Endometrial microvascular endothelial cells (primary cell): ENCODE results near the gene ABL1. TPM values are rescaled to one million over a fixed set of nuclear protein-coding genes. Genes with fewer than 3 reads are reported as not detected.
"Not testable (repeated sequence)": the region's sequence is repeated elsewhere in the genome, so short reads cannot be mapped to it uniquely, and the experiment has no call there.

ENCODE experiments used
- in situ Hi-C: cut with HindIII; loops from 2 replicates; pipeline ENCODE4 v1.10.0; 2017; ENCODE audit warnings: low sequenced_read_pairs, low pct_unique_long_range_greater_than_20kb; ENCODE audit errors: inconsistent ontology term
- total RNA-seq: library from RNA; depleted of rRNA; stranded (reverse); fragments of >200 nt; gene quantifications from one replicate; pipeline ENCODE4 v1.2.3, GENCODE V29; 2015; ENCODE audit errors: inconsistent ontology term

ABL1 gene
- total RNA-seq, 1 donor from 2014 or later: 38.0 TPM

- in situ Hi-C loops: no loop called here
These were observed 73.9 kb downstream of the ABL1 start for GRCh38 chr9:130908878-130909355.

GRCh38 chr9:130910041-130910440, 75.0 kb downstream of the ABL1 start:
- in situ Hi-C loops: not testable (repeated sequence)

DNA sequence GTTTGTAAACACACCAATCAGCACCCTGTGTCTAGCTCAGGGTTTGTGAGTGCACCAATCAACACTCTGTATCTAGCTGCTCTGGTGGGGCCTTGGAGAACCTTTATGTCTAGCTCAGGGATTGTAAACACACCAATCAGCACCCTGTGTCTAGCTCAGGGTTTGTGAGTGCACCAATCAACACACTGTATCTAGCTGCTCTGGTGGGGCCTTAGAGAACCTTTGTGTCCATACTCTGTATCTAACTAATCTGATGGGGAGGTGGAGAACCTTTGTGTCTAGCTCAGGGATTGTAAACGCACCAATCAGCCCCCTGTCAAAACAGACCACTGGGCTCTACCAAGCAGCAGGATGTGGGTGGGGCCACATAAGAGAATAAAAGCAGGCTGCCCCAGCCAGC, 75.6 kb downstream of the ABL1 start:
- in situ Hi-C loops: not testable (repeated sequence)

- in situ Hi-C loops: no loop called here
These were observed 76.4 kb downstream of the ABL1 start for GRCh38 chr9:130911254-130912049.

DNA sequence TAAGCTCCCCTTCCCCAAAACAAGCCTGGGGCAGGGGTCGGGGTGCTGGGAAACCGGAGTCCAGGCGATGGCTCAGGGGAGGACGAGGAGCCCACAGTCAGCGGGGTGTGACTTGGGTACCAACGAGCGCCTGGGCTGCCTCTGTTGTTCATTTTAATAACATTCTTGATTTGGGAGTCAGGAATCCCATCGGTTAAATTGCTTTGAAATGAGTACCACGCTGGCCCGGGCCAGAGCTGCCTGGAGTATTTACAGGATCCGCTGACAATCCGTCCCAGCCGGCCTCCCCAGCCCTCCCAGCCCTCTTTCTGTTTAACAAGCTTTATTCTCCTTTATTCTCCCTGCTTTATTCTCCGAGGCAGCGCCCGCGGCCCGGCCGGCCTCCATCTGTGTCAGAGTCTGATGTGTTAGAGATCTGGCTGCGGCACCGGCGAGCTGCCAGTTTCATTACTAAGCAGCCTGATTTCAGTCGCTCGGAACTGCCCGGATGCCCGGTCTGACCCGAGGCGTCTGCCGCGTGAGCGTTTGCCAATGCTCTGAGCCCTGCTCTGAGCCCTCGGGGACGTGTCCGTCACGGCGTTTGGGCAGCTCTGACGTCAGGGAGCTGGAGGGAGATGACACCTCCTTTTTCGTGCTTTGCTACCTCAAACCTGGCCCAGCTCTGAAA, 78.0 kb downstream of the ABL1 start:
- in situ Hi-C loops: no loop called here

GRCh38 chr9:130913599-130914416, 78.8 kb downstream of the ABL1 start:
- in situ Hi-C loops: no loop called here

DNA sequence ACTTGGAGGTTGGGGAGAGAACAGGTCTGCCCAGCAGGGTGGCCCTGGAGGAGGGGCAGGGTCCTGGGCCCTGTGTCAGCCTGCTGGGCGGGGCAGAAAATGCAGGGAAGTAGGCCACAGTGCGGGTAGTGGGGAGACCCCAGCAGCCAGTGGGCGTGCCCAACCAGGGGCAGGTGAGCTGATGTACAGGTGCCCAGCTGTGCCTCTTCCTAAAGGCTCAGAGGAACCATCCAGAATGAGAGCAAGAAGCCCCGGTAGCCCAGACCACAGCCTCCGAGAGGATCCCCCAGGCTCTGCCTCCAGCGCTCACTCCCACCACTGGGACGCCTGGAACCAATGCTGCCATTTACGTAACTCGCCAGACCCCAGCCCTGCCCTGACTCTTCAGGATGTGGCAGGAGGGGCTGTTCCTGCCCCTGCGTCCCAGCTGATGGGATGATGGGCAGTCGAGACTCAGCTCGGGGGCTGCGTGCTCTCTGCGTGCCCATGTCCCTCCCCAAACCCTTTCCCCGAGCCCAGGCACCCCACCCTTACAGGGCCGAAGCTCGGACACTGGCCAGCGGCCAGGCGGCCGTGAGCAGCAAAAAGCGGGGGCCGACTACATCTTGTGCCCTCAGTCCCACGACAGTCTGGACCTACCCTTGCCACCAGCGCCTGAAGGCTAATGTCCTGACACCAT, 79.5 kb downstream of the ABL1 start:
- in situ Hi-C loops: no loop called here

- in situ Hi-C loops: no loop called here
These were observed 80.0 kb downstream of the ABL1 start for GRCh38 chr9:130915096-130915447.

GRCh38 chr9:130917168-130917960, 82.3 kb downstream of the ABL1 start:
- in situ Hi-C loops: no loop called here

- in situ Hi-C loops: no loop called here
These were observed 83.2 kb downstream of the ABL1 start for GRCh38 chr9:130918101-130918825.

DNA sequence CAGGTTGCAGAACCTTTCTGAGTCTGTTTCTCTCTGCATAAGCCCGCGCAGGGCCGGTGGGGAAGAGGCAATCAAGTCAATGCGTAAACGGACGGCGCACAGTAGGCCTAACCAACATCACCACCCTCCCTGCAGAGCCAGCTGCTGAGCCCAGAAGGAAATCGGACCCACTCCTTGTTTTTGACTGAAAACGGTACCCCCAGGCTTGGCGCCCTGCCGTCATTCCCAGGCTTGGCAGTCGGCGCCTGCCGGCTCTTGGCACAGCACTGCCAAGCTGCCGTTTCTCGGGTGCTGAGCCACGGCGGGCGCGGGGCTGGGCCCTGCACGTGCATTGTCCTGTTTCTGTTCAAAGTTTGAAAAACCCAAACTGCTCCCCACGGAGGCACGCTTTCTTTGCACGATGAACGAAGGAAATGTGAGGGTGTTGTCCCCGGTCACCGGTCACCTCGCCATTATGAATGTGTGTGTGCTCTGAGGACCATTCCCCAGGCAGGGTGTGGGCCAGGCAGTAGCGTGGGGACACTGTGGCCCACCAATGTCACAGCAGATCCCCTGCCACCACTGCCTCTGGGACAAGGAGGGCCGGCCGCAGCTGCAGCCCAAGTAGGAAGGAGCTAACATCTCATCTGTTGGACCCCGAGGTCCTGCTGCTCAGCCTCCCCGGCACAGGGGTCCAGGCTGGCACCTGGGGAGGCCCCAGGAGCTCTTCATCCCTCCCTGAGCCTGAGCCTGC, 83.9 kb downstream of the ABL1 start:
- in situ Hi-C loops: no loop called here

DNA sequence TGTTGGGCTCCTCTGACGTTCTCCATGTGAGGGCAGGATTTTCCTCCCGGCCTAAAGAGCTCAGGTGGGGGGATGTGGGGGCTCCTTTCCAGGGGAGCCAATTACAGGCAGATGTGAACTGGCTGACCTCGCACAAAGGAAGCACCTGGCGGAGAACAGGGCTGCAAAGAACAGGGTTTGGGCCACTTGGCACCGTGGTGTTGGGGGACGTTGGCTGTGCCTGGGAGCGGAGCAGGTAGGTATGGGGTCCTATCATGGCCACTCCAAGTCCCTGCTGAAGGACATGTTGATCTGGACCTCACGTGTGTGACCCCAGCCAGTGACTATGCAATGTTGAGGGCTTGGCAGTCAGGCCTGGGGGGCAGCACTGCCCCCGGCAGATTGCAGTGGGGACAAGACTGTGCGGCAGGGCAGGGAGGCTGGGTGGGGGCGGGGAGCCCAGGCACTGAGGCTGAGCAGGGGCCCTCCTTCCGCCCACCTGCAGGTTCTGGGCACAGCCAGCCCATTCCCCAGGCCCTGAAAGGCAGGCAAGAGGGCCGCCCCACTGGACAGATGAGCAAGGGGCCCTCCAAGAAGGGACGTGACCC, 84.6 kb downstream of the ABL1 start:
- in situ Hi-C loops: no loop called here

DNA sequence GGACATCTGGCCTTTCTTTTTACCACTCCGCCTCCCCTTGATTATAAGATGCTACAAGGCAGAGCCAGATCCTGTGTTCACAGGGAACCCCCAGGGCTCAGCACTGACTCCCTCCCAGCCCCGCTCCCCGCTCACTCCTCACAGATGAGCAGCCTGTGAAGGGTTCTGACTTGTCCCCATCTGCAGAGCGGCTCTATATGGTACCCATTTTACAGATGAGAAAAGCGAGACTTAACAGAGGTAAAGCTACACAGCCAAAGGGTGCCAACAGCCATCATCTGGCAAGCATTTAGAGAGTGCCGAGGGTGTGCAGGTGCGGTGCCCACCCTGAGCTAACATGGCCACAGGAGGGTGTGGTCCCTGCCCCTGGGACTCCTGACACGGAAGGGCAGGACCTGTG, 85.2 kb downstream of the ABL1 start:
- in situ Hi-C loops: no loop called here

DNA sequence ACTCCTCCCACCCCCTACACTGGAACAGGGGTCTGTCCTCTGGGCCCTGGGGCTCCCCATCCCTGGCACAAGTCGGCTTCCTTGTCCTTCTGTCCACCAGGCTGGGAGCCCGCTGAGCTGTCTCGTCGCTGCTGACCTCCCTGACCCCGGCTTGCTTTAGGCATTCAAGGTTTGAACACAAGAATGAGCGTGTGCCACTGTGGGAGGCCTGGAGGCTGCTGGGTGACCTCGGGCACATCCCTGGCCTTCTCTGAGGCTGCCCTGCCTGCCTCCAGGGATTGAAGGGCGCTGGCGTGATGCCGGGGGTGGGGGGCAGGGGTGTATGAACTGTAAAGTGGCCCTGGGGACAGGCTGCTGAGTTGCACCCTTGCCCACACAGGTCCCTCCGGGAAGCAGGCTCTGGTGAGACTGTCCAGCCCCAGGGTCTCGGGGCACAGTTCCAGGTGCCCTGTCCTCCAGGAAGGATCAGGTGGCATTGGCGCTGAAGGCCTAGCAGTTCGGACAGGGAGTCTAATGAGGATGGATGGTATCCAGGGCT, 85.8 kb downstream of the ABL1 start:
- in situ Hi-C loops: no loop called here

DNA sequence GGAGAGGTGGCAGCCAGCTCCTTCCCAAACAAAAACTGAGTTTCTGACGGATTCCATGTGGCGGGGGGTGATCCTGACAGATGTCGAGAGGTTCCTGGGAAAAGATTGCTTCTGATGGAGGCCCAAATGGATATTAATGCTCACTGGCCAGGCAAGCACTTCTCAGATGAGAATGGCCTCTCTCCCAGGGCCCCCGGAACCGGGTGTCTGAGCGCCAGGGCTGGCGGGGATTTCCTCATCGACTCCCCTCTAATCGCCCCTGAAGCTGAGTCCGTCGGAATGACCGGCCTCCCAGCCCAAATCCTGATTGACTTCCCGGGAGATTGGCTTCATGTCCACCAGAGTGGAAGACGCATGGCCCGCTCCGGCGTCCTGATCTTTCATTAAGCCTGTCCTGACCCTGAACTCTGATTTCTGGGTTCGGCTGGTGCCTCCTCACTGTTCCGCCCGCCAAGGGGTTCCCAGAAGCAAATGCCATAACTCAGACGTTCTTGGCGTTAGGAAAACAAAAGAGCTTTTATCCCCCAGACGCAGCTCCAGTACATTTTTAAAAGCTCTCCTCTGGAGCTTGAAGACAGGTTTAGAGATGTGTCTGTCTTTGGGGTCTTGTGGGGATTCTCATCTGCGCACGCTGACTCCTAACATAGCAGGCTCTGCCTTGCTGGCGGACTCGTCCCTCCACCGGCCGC, 86.4 kb downstream of the ABL1 start:
- in situ Hi-C loops: no loop called here
